ENCODE measurements around the gene S100PBP.

GRCh38 chr1:32818804-32819541 lies 1.5 kb downstream of the S100PBP start:
- TF ChIP-seq, protein P1, sequence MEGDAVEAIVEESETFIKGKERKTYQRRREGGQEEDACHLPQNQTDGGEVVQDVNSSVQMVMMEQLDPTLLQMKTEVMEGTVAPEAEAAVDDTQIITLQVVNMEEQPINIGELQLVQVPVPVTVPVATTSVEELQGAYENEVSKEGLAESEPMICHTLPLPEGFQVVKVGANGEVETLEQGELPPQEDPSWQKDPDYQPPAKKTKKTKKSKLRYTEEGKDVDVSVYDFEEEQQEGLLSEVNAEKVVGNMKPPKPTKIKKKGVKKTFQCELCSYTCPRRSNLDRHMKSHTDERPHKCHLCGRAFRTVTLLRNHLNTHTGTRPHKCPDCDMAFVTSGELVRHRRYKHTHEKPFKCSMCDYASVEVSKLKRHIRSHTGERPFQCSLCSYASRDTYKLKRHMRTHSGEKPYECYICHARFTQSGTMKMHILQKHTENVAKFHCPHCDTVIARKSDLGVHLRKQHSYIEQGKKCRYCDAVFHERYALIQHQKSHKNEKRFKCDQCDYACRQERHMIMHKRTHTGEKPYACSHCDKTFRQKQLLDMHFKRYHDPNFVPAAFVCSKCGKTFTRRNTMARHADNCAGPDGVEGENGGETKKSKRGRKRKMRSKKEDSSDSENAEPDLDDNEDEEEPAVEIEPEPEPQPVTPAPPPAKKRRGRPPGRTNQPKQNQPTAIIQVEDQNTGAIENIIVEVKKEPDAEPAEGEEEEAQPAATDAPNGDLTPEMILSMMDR (IDR thresholded peaks at IDR 0.05), result no peak
- TF ChIP-seq POLR2A (IDR thresholded peaks at IDR 0.05), result no peak
